Kidney epithelial cell (primary cell): Measurements from ENCODE around the gene CTNNA3. TPM values are rescaled to one million over a fixed set of nuclear protein-coding genes. Genes with fewer than 3 reads are reported as not detected.

Experiments
- DNase-seq: peaks from one replicate; pipeline ENCODE4 v3.0.0-alpha.2; 2010; ENCODE audit warnings: low read depth
- H3K27me3 ChIP-seq: 2 replicates; pipeline ENCODE4 v1.6.0; 2011; ENCODE audit warnings: low read length; ENCODE audit not compliant: control insufficient read depth, insufficient read depth
- H3K36me3 ChIP-seq: 2 replicates; pipeline ENCODE4 v1.5.1; 2011; ENCODE audit warnings: low read length; ENCODE audit not compliant: control insufficient read depth, insufficient read depth
- H3K4me3 ChIP-seq: 2 replicates; pipeline ENCODE4 v1.5.1; 2011; ENCODE audit warnings: low read depth, mild to moderate bottlenecking, control low read depth, low read length
- total RNA-seq: library from RNA; depleted of rRNA; stranded (reverse); fragments of >200 nt; gene quantifications from 2 replicates; pipeline ENCODE4 v1.2.3, GENCODE V29; 2015
- TF ChIP-seq, protein P1 (sequence below): IDR thresholded peaks from 2 replicates; pipeline ENCODE4 v1.5.1; 2011; ENCODE audit warnings: mild to moderate bottlenecking, moderate library complexity, low read length, control low read depth, inconsistent platforms; ENCODE audit not compliant: insufficient read depth, poor library complexity, severe bottlenecking

CTNNA3 gene
- total RNA-seq, 1 donor from 2014 or later, result 0.79 TPM

DNA sequence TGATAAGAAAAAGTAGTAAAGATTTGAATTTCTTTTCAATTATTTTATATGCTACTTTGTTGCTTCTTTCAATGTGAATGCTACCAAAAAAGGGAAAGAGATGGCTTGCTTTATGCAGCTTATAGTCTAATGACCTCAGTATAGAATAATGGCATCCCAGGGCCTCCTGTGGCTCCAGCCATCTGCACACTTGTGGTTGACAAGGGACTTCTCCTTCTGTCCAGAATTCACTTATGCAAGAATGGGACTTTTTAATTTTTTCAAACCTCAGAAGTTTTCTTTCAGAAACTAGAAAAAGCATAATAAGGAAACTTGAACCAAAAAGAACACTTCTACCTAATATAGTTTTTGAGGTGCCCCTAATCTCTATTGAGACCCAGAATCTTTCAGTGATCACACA is 310.9 kb downstream of the CTNNA3 start:
- TF ChIP-seq, protein P1, sequence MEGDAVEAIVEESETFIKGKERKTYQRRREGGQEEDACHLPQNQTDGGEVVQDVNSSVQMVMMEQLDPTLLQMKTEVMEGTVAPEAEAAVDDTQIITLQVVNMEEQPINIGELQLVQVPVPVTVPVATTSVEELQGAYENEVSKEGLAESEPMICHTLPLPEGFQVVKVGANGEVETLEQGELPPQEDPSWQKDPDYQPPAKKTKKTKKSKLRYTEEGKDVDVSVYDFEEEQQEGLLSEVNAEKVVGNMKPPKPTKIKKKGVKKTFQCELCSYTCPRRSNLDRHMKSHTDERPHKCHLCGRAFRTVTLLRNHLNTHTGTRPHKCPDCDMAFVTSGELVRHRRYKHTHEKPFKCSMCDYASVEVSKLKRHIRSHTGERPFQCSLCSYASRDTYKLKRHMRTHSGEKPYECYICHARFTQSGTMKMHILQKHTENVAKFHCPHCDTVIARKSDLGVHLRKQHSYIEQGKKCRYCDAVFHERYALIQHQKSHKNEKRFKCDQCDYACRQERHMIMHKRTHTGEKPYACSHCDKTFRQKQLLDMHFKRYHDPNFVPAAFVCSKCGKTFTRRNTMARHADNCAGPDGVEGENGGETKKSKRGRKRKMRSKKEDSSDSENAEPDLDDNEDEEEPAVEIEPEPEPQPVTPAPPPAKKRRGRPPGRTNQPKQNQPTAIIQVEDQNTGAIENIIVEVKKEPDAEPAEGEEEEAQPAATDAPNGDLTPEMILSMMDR, result no peak
- no peak overlapping the region for H3K4me3 ChIP-seq
- no peaks in the 10 kb centered on the region for H3K36me3 ChIP-seq
- no peaks in the 10 kb centered on the region for H3K27me3 ChIP-seq
- no peak for DNase-seq

DNA sequence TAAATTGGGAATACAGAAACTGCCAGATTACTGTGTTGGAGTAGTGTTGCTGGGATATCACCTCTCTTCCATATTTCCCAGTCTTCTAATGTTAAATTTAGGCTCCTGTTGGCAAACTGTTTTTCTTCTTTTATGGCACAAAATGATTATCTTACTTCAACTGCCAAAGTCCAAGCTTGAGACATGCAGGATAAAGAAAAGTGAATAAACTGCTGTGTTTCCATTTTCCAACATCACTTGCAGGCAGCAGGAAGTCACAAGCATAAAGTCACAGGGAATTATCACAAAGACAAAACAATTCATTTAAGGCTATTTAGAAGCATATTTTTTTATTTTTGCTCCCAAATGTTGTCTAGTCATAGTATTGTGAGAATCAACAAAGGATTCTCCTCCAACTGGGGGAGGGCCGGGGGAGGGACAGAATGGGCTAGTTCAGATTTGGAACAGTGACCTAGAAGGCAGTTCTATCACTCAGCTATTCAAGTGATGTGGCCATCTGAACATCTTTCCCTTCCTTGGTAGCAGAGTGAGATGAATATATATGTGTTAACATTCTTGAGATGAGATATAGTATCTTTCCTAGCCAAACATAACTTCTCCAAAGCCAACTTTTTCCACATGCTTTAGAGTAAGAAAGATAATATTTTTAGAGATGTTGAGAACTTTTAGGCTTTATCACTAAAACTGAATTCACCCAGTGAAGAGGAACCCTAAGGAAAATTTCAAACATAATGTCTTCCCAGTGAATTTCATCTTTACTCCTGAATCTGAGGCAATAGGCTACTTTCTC is 364.7 kb downstream of the CTNNA3 start:
- TF ChIP-seq, protein P1, result no peak
- H3K4me3 ChIP-seq, result no peak overlapping the region
- no peaks in the 10 kb centered on the region for H3K36me3 ChIP-seq
- DNase-seq, result no peak
- no peaks in the 10 kb centered on the region for H3K27me3 ChIP-seq

DNA sequence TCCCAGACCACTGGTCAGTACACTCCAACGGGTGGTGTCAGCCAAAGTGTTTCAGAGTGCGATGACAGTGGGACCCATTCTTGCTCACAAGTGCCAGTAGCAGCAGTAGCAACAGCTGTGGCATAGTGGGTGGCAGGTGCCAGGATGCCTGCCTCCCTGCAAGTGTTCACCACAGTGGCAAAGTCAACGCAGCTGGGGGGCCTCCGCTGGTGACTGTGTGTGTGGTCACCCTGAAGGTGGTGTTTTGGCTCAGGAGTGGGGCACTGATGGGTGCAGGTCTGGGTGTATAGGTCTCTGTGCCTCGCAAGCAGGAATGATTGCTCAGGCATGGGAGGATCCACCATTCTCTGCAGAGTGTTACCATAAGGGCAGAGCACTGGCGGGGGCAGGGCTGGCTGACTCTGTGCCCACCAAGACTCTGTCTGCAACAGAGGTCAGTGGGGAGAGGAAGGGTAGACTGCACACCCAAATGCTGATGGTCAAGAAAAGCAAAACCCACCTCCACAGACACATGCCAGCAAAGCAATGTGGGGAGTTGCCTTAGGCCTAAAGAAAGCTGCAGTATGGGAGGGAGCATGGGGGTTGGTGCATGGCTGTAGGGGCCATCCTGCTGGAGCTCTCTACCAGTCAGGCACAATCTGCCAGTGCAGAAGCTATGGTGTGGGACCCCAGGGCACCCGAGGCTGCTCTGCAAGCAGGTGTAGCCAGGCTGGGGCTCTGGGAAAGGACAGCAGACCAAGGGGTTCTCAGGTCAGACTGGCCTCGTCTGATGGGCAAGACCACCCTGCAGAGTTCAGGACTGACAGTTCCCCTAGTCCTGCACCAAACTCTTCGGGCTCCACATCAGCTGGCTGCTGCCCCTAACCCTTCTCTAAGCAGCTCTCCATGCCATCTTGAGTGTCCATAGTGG is 368.1 kb downstream of the CTNNA3 start:
- no peaks in the 10 kb centered on the region for H3K36me3 ChIP-seq
- TF ChIP-seq, protein P1, result no peak
- H3K27me3 ChIP-seq, result no peaks in the 10 kb centered on the region
- DNase-seq, result no peak
- H3K4me3 ChIP-seq, result no peak overlapping the region

DNA sequence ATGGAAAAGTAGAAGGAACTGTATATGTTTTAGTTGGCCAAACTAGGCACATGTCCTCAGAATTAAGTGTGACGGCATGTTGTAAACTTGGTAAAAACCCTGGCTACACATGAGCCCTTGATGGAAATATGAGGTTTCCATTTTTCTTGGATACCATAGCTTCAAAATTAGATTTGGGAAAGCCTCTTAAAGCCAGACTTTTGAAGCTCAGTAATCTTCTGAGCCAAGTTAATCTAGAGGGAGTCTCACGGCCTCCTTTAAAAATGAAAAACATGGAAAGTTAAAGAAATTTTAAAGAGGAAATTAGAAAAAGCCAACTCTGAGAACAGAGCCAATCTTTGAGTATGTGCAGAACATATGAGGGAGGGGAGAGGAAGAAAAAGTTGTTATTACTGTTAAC is 376.0 kb downstream of the CTNNA3 start:
- H3K36me3 ChIP-seq, result no peaks in the 10 kb centered on the region
- no peak overlapping the region for H3K4me3 ChIP-seq
- DNase-seq, result no peak
- TF ChIP-seq, protein P1, result no peak
- H3K27me3 ChIP-seq, result no peaks in the 10 kb centered on the region

DNA sequence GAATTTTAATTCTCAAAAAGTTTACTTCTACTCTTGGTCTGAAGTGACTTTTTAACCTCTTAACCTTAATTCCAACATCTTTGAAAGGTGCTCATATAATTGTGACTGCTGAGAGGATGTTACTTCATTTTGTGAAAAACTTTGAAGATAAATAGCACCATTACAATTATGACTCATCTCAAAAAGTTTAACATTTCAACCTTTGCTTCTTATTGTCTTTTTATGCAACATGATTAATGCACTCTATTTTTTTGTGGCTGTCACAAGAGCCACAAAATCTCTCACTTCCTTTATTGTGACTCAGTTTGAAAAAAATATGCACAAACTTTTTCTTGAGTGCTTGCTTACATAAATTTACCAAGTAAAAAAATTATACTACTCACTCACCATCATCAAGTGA is 387.1 kb downstream of the CTNNA3 start:
- no peak for DNase-seq
- H3K36me3 ChIP-seq, result no peaks in the 10 kb centered on the region
- H3K4me3 ChIP-seq, result no peak overlapping the region
- TF ChIP-seq, protein P1, result no peak
- H3K27me3 ChIP-seq, result no peaks in the 10 kb centered on the region
